Osteocyte (in vitro differentiated cells): ENCODE results near the gene TEF. TPM values are rescaled to one million over a fixed set of nuclear protein-coding genes. Genes with fewer than 3 reads are reported as not detected.

ENCODE experiments used
- DNase-seq: peaks from one replicate; pipeline ENCODE4 v3.0.0; 2021; ENCODE audit warnings: mixed read lengths; ENCODE audit not compliant: unreplicated experiment; ENCODE audit errors: extremely low spot score
- H3K27ac Mint-ChIP-seq: one replicate; pipeline ENCODE4 v1.8.0; 2021; ENCODE audit warnings: mild to moderate bottlenecking, mixed read lengths; ENCODE audit not compliant: unreplicated experiment
- H3K27me3 Mint-ChIP-seq: one replicate; pipeline ENCODE4 v1.8.0; 2021; ENCODE audit warnings: mixed read lengths; ENCODE audit not compliant: unreplicated experiment
- H3K36me3 Mint-ChIP-seq: one replicate; pipeline ENCODE4 v1.8.0; 2021; ENCODE audit warnings: mixed read lengths; ENCODE audit not compliant: unreplicated experiment
- H3K4me1 Mint-ChIP-seq: one replicate; pipeline ENCODE4 v1.8.0; 2021; ENCODE audit warnings: mixed read lengths; ENCODE audit not compliant: unreplicated experiment
- H3K4me3 Mint-ChIP-seq: one replicate; pipeline ENCODE4 v1.8.0; 2021; ENCODE audit warnings: mild to moderate bottlenecking, moderate library complexity, mixed read lengths; ENCODE audit not compliant: unreplicated experiment
- H3K9me3 Mint-ChIP-seq: one replicate; pipeline ENCODE4 v1.8.0; 2021; ENCODE audit warnings: mixed read lengths; ENCODE audit not compliant: unreplicated experiment
- CTCF ChIP-seq: fragments of 200-600 bp; sonication (generic); IDR thresholded peaks from 2 replicates; pipeline ENCODE4 v1.5.0; 2021; ENCODE audit warnings: antibody characterized with exemption, mild to moderate bottlenecking, moderate library complexity
- total RNA-seq: library from RNA; stranded (reverse); gene quantifications from 2 replicates; pipeline ENCODE4 v1.2.1, GENCODE V29; 2021

Gene TEF
- total RNA-seq, 1 donor from 2014 or later: 5.7 TPM

GRCh38 chr22:41353862-41354575 lies 27.7 kb upstream of the TEF start:
- no peak for TF ChIP-seq CTCF
- H3K4me1 Mint-ChIP-seq: peaks cover 14% of the 10 kb centered on the region
- H3K27me3 Mint-ChIP-seq: no peaks in the 10 kb centered on the region
- H3K4me3 Mint-ChIP-seq: no peak overlapping the region
- DNase-seq: no peak
- H3K36me3 Mint-ChIP-seq: peaks cover 31% of the 10 kb centered on the region
- no peak overlapping the region for H3K27ac Mint-ChIP-seq
- no peaks in the 10 kb centered on the region for H3K9me3 Mint-ChIP-seq

GRCh38 chr22:41354979-41355378 lies 26.8 kb upstream of the TEF start:
- H3K36me3 Mint-ChIP-seq: peaks cover 33% of the 10 kb centered on the region
- no peak overlapping the region for H3K27ac Mint-ChIP-seq
- no peaks in the 10 kb centered on the region for H3K9me3 Mint-ChIP-seq
- H3K27me3 Mint-ChIP-seq: no peaks in the 10 kb centered on the region
- H3K4me3 Mint-ChIP-seq: no peak overlapping the region
- DNase-seq: no peak
- no peak for TF ChIP-seq CTCF
- peaks cover 13% of the 10 kb centered on the region for H3K4me1 Mint-ChIP-seq

- DNase-seq: no peak
- Mint-ChIP-seq H3K4me1 (peaks cover 4% of the 10 kb centered on the region), H3K27ac (no peak overlapping the region), H3K27me3 (no peaks in the 10 kb centered on the region), H3K36me3 (peaks cover 24% of the 10 kb centered on the region), H3K9me3 (no peaks in the 10 kb centered on the region), H3K4me3 (no peak overlapping the region)
- no peak for TF ChIP-seq CTCF
Measured at GRCh38 chr22:41355895-41356294, 25.8 kb upstream of the TEF start.

- Mint-ChIP-seq H3K27me3 (no peaks in the 10 kb centered on the region), H3K4me1 (peaks cover 4% of the 10 kb centered on the region), H3K36me3 (peaks cover 24% of the 10 kb centered on the region), H3K27ac (no peak overlapping the region), H3K9me3 (no peaks in the 10 kb centered on the region), H3K4me3 (no peak overlapping the region)
- no peak for TF ChIP-seq CTCF
- no peak for DNase-seq
Measured at GRCh38 chr22:41356430-41357028, 25.2 kb upstream of the TEF start.

GRCh38 chr22:41357191-41357590 lies 24.6 kb upstream of the TEF start:
- no peaks in the 10 kb centered on the region for H3K27me3 Mint-ChIP-seq
- no peak overlapping the region for H3K27ac Mint-ChIP-seq
- no peak overlapping the region for H3K4me3 Mint-ChIP-seq
- no peak for TF ChIP-seq CTCF
- no peak for DNase-seq
- H3K36me3 Mint-ChIP-seq: peaks cover 21% of the 10 kb centered on the region
- peaks cover 2% of the 10 kb centered on the region for H3K4me1 Mint-ChIP-seq
- no peaks in the 10 kb centered on the region for H3K9me3 Mint-ChIP-seq
